ENCODE measurements around the gene ATP5F1D.

DNA sequence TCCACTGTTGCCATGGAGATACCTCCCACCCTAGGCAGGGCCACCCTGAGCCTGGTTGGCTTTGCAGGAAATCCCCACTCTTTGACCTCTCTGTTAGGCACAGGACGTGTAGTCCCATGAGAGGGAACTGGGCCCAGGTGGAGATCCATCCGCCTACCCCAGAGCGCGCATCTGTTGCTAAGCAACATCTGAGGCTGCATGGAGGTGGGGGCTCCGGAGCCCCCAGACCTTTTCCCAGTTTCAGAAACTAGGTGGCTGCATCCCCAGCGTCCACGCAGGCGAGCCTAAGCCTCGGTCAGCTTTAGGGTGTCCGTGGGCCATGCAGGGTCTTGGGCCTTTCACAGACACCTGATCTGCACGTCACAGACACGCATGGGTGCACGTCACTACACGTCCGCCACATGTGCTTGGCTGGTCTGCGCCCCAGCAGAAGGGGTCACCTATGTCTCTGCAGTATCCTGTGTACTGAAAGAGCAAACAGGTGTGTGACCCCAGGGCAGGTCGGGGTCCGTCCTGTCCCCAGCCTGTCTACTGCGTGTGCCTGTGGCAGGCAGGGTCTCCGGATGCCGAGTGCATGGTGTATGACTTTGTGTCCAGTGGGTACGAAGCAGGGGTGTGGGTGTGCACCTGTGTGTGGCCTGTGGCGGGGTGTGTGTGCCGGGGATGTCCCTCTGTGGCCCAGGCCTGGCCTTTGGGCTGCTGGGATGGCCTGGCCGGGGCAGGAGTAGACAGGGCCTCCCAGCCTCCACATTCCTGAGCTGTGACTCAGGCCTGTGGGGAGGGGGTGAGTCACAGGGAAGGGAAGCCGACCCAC lies 23.5 kb downstream of the ATP5F1D start:
- TF ChIP-seq, protein P1, sequence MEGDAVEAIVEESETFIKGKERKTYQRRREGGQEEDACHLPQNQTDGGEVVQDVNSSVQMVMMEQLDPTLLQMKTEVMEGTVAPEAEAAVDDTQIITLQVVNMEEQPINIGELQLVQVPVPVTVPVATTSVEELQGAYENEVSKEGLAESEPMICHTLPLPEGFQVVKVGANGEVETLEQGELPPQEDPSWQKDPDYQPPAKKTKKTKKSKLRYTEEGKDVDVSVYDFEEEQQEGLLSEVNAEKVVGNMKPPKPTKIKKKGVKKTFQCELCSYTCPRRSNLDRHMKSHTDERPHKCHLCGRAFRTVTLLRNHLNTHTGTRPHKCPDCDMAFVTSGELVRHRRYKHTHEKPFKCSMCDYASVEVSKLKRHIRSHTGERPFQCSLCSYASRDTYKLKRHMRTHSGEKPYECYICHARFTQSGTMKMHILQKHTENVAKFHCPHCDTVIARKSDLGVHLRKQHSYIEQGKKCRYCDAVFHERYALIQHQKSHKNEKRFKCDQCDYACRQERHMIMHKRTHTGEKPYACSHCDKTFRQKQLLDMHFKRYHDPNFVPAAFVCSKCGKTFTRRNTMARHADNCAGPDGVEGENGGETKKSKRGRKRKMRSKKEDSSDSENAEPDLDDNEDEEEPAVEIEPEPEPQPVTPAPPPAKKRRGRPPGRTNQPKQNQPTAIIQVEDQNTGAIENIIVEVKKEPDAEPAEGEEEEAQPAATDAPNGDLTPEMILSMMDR (IDR thresholded peaks at IDR 0.05) = no peak
- TF ChIP-seq POLR2A (IDR thresholded peaks at IDR 0.05) = no peak

Measured in suprapubic skin (tissue), 3 donors.